Osteoblast (primary cell): ENCODE data around the gene SLC4A11. TPM values are rescaled to one million over a fixed set of nuclear protein-coding genes. Genes with fewer than 3 reads are reported as not detected.

Experiments
- DNase-seq: peaks from one replicate; pipeline ENCODE4 v3.0.0; 2011; ENCODE audit warnings: low spot score, mixed read lengths; ENCODE audit not compliant: insufficient read length; ENCODE audit errors: missing footprints
- H2AFZ ChIP-seq: 2 replicates; pipeline ENCODE4 v1.6.0; 2011; ENCODE audit warnings: mild to moderate bottlenecking, low read length
- H3K27ac ChIP-seq: 2 replicates; pipeline ENCODE4 v1.5.1; 2011; ENCODE audit warnings: mild to moderate bottlenecking, low read depth, low read length, moderate library complexity
- H3K27me3 ChIP-seq: 2 replicates; pipeline ENCODE4 v1.6.0; 2012; ENCODE audit warnings: mild to moderate bottlenecking, control low read depth, inconsistent platforms, low read length, moderate library complexity; ENCODE audit not compliant: insufficient read depth
- H3K36me3 ChIP-seq: 2 replicates; pipeline ENCODE4 v1.5.1; 2011; ENCODE audit warnings: mild to moderate bottlenecking, low read length, control low read depth, moderate library complexity; ENCODE audit not compliant: insufficient read depth
- H3K4me1 ChIP-seq: 2 replicates; pipeline ENCODE4 v1.5.1; 2011; ENCODE audit warnings: mild to moderate bottlenecking, low read length, control low read depth, moderate library complexity; ENCODE audit not compliant: insufficient read depth
- H3K4me2 ChIP-seq: 2 replicates; pipeline ENCODE4 v1.6.0; 2011; ENCODE audit warnings: mild to moderate bottlenecking, low read length; ENCODE audit not compliant: insufficient read depth
- H3K4me3 ChIP-seq: fragments of 200-600 bp; sonication (generic); 3 replicates; pipeline ENCODE4 v1.5.1; 2012; ENCODE audit warnings: mild to moderate bottlenecking, low read length, inconsistent platforms; ENCODE audit not compliant: insufficient read depth
- H3K79me2 ChIP-seq: 2 replicates; pipeline ENCODE4 v1.6.0; 2012; ENCODE audit warnings: mild to moderate bottlenecking, low read length, control low read depth, inconsistent platforms; ENCODE audit not compliant: insufficient read depth
- H3K9me3 ChIP-seq: 2 replicates; pipeline ENCODE4 v1.5.1; 2011; ENCODE audit warnings: low read depth, low read length, control low read depth
- H4K20me1 ChIP-seq: 2 replicates; pipeline ENCODE4 v1.6.0; 2012; ENCODE audit warnings: mild to moderate bottlenecking, low read length, control low read depth; ENCODE audit not compliant: insufficient read depth
- total RNA-seq: library from RNA; depleted of rRNA; stranded (reverse); fragments of >200 nt; gene quantifications from 2 replicates; pipeline ENCODE4 v1.2.3, GENCODE V29; 2012
- TF ChIP-seq, protein P1 (sequence below): IDR thresholded peaks from 2 replicates; pipeline ENCODE4 v1.5.1; 2011; ENCODE audit warnings: mild to moderate bottlenecking, low read depth, low read length, moderate library complexity; ENCODE audit errors: extremely low read depth

The SLC4A11 gene
- total RNA-seq, 1 donor: under 0.01 TPM

DNA sequence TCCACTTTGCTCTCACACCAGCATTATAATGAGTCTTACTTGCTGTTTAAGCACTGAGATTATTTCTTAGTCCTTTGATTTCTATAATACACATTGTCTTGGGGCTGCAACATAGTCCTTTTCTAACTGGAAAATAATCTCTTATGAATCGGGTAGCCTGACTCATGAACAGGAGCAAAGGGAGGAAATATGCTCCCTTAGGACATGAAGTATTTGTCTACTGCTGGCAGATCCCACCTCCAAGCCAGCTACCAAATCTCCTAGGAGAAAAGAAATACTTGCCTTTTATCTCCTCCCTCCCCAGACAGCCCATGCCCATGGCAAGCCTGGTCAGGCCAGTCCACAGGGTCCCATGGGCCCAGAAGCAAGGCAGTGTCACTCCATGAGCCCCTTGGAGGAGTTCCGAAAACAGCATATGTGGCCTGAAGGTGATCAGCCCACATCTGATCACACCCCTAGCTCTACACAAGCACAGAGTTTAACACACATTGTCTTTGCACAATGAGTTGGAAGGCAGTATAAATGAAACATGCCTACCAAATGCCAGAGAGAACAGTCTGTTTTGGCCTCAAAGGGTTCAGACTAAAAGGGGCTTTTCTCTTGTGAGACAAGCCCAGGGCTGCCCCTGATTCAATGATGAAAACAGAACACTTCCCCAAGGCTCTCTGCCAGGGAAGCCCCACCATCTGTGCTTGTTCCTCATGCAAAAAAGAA is 37.1 kb upstream of the SLC4A11 start:
- Histone ChIP-seq H3K27ac (peak overlapping the region; percentile 26), H3K4me1 (peaks cover 13% of the 10 kb centered on the region), H4K20me1 (peaks cover 11% of the 10 kb centered on the region), H3K27me3 (no peaks in the 10 kb centered on the region), H3K36me3 (peaks cover 38% of the 10 kb centered on the region), H3K79me2 (no peaks in the 10 kb centered on the region), H2AFZ (no peak overlapping the region), H3K9me3 (no peaks in the 10 kb centered on the region), H3K4me3 (no peak overlapping the region), H3K4me2 (peak overlapping the region; percentile 13)
- peak; percentile 80 for DNase-seq
- TF ChIP-seq, protein P1, sequence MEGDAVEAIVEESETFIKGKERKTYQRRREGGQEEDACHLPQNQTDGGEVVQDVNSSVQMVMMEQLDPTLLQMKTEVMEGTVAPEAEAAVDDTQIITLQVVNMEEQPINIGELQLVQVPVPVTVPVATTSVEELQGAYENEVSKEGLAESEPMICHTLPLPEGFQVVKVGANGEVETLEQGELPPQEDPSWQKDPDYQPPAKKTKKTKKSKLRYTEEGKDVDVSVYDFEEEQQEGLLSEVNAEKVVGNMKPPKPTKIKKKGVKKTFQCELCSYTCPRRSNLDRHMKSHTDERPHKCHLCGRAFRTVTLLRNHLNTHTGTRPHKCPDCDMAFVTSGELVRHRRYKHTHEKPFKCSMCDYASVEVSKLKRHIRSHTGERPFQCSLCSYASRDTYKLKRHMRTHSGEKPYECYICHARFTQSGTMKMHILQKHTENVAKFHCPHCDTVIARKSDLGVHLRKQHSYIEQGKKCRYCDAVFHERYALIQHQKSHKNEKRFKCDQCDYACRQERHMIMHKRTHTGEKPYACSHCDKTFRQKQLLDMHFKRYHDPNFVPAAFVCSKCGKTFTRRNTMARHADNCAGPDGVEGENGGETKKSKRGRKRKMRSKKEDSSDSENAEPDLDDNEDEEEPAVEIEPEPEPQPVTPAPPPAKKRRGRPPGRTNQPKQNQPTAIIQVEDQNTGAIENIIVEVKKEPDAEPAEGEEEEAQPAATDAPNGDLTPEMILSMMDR: no peak

DNA sequence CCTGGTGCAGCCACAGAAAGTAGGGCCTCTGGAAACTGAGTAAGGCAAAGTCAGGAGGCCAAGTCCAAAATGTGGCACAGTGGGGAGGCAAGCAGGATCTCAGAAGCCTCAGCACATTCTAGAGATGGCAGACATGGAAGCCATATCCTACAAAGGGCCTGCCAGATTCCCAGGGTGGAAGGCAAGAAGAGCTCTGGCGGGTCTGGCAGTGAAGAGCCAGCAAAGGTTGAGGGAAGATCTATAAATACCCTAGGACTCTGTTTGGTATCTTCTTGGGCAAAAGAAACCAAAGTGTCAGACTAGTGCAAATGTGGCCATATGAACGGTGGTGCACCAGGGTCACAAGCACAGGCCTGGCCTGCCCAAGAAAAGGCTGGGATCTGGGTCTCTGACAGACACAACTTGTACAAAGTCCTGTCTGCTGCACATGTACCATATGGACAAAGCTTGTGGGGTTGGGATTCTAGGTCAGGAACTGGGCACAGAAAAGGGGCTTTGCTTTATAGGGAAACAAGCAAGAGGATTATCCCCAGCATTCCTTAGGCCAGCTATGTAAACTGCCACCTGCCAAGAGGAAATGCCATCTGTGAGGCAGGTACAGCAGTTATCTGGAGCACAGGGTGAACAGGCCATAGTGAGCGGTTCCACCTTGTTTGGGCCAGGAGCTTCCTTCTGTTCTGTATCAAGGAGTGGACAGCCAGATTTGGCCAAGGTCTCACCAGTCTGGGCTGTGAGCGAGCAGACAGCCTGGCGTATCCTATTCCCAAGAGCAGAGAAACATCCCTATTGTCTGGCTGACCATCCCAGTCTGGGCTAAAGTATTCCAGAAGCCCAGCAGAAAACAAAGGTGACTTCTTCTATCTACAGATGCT is 36.3 kb upstream of the SLC4A11 start:
- H3K4me3 ChIP-seq: no peak overlapping the region
- TF ChIP-seq, protein P1: no peak
- no peaks in the 10 kb centered on the region for H3K9me3 ChIP-seq
- H3K4me2 ChIP-seq: no peak overlapping the region
- H3K79me2 ChIP-seq: no peaks in the 10 kb centered on the region
- no peaks in the 10 kb centered on the region for H3K27me3 ChIP-seq
- H2AFZ ChIP-seq: no peak overlapping the region
- peaks cover 13% of the 10 kb centered on the region for H3K4me1 ChIP-seq
- H4K20me1 ChIP-seq: peaks cover 11% of the 10 kb centered on the region
- no peak for DNase-seq
- H3K36me3 ChIP-seq: peaks cover 38% of the 10 kb centered on the region
- H3K27ac ChIP-seq: peak overlapping the region; percentile 13

DNA sequence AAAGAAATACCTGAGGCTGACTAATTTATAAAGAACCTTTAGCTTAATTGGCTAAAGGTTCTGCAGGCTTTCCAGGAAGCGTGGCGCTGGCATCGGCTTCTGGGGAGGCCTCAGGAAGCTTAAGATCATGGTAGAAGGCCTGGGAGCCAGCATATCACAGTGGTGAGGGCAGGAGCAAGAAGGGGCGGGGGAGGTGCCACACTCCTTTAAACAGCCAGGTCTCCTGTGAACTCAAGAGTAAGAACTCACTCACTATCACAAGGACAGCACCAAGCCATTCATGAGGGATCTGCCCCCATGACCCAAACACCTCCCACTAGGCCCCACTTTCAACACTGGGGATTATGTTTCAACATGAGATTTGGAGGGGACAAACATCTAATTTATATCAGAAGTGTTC is 34.4 kb upstream of the SLC4A11 start:
- Histone ChIP-seq H3K36me3 (peaks cover 30% of the 10 kb centered on the region), H3K4me2 (no peak overlapping the region), H3K9me3 (no peaks in the 10 kb centered on the region), H3K4me3 (no peak overlapping the region), H3K27ac (no peak overlapping the region), H2AFZ (no peak overlapping the region), H3K27me3 (no peaks in the 10 kb centered on the region), H4K20me1 (peaks cover 11% of the 10 kb centered on the region), H3K79me2 (no peaks in the 10 kb centered on the region), H3K4me1 (peaks cover 13% of the 10 kb centered on the region)
- TF ChIP-seq, protein P1: no peak
- no peak for DNase-seq

DNA sequence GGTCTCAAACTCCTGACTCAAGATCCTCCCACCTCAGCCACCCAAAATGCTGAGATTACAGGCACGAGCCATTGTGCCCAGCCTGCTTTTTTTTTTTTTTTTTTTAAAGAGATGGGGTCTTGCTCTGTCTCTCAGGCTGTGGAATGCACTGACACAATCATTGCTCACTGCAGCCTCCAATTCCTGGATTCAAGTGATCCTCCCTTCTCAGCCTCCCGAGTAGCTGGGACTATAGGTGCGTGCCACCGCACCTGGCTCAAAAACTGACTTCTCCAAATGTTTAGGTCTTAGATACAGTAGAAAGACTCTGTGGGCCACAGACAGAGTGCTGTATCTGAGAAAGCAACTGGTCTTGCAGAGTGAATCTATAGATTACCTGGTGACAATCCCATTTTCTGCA is 31.1 kb upstream of the SLC4A11 start:
- no peaks in the 10 kb centered on the region for H3K79me2 ChIP-seq
- H3K4me2 ChIP-seq: no peak overlapping the region
- H2AFZ ChIP-seq: no peak overlapping the region
- H3K36me3 ChIP-seq: peaks cover 17% of the 10 kb centered on the region
- no peak for DNase-seq
- TF ChIP-seq, protein P1: no peak
- no peaks in the 10 kb centered on the region for H3K27me3 ChIP-seq
- no peak overlapping the region for H3K27ac ChIP-seq
- no peaks in the 10 kb centered on the region for H3K9me3 ChIP-seq
- H4K20me1 ChIP-seq: no peaks in the 10 kb centered on the region
- no peaks in the 10 kb centered on the region for H3K4me1 ChIP-seq
- no peak overlapping the region for H3K4me3 ChIP-seq
